Thoracic aorta (tissue), 2 donors: Measurements from ENCODE around the gene ZNF423. TPM values are rescaled to one million over a fixed set of nuclear protein-coding genes. Genes with fewer than 3 reads are reported as not detected.
A peak's percentile ranks its signal among the peaks of the same experiment; 100 is the strongest.

Source experiments
- ATAC-seq: fragments of 150-250 bp; one replicate; pipeline ENCODE4 v1.8.0; 2017; ENCODE audit warnings: low read depth; ENCODE audit not compliant: insufficient number of reproducible peaks, low FRiP score
- DNase-seq: peaks from one replicate; pipeline ENCODE4 v3.0.0-alpha.2; 2020; ENCODE audit warnings: low spot score
- H3K27ac ChIP-seq, 2 donors: fragments of 200-600 bp; sonication (generic); 1 replicate in 1 of 2; 2 replicates in 1 of 2; pipeline ENCODE4 v1.5.1; 2016; ENCODE audit warnings: mild to moderate bottlenecking in 2 of 2, moderate library complexity in 2 of 2
- H3K27me3 ChIP-seq: fragments of 200-600 bp; sonication (generic); replicated peaks from 2 replicates; pipeline ENCODE4 v1.6.0; 2016; ENCODE audit warnings: mild to moderate bottlenecking; ENCODE audit not compliant: insufficient read depth
- H3K36me3 ChIP-seq: fragments of 200-600 bp; sonication (generic); one replicate; pipeline ENCODE4 v1.5.1; 2016
- H3K4me1 ChIP-seq, 2 donors: fragments of 200-600 bp; sonication (generic); 1 replicate in 1 of 2; 2 replicates in 1 of 2; pipeline versions ENCODE4 v1.5.1 to v1.6.0; 2016; ENCODE audit warnings: low read depth in 2 of 2, mild to moderate bottlenecking in 1 of 2; ENCODE audit not compliant: control insufficient read depth in 1 of 2
- H3K4me3 ChIP-seq: fragments of 200-600 bp; sonication (generic); 2 replicates; pipeline ENCODE4 v1.5.1; 2016; ENCODE audit warnings: mild to moderate bottlenecking
- H3K9me3 ChIP-seq: fragments of 200-600 bp; sonication (generic); 2 replicates; pipeline ENCODE4 v1.5.1; 2016
- CTCF ChIP-seq: fragments of 200-600 bp; sonication (generic); IDR thresholded peaks from one replicate; pipeline ENCODE4 v1.5.1; 2019; ENCODE audit warnings: antibody characterized with exemption
- total RNA-seq, 2 donors: library from RNA; depleted of rRNA; stranded (reverse); fragments of >200 nt; gene quantifications; one replicate each; pipeline versions ENCODE4 v1.1.0 to v1.2.3, GENCODE V29; 2016

The ZNF423 gene
- total RNA-seq, 2 donors from 2014 or later, result 16.2 to 22.9 TPM

- H3K9me3 ChIP-seq, result no peaks in the 10 kb centered on the region
- H3K27ac ChIP-seq, result no peak overlapping the region
- H3K36me3 ChIP-seq, result no peaks in the 10 kb centered on the region
- ATAC-seq, result no peak
- H3K4me3 ChIP-seq, result no peak overlapping the region
- no peaks in the 10 kb centered on the region for H3K4me1 ChIP-seq
- TF ChIP-seq CTCF, result no peak
- H3K27me3 ChIP-seq, result no peaks in the 10 kb centered on the region
- DNase-seq, result no peak
Measured at GRCh38 chr16:49760815-49761214, 95.1 kb downstream of the ZNF423 start.

- ATAC-seq (no peak), DNase-seq (no peak)
- TF ChIP-seq CTCF, result no peak
- H3K4me3 ChIP-seq, result no peak overlapping the region
- H3K36me3 ChIP-seq, result no peaks in the 10 kb centered on the region
- H3K4me1 ChIP-seq, result peaks cover 9 to 14% of the 10 kb centered on the region in 2 donors
- no peaks in the 10 kb centered on the region for H3K9me3 ChIP-seq
- no peaks in the 10 kb centered on the region for H3K27me3 ChIP-seq
- H3K27ac ChIP-seq, result no peak overlapping the region
Measured at GRCh38 chr16:49757559-49758069, 98.3 kb downstream of the ZNF423 start.

- TF ChIP-seq CTCF, result no peak
- ATAC-seq (no peak), DNase-seq (no peak)
Measured at GRCh38 chr16:49756775-49757558, 98.9 kb downstream of the ZNF423 start.

GRCh38 chr16:49755716-49756505 is 100.0 kb downstream of the ZNF423 start:
- no peaks in the 10 kb centered on the region for H3K36me3 ChIP-seq
- peaks cover 9 to 14% of the 10 kb centered on the region in 2 donors for H3K4me1 ChIP-seq
- H3K27ac ChIP-seq, result no peak overlapping the region
- no peak overlapping the region for H3K4me3 ChIP-seq
- no peak for DNase-seq
- H3K27me3 ChIP-seq, result no peaks in the 10 kb centered on the region
- TF ChIP-seq CTCF, result no peak
- ATAC-seq, result no peak
- no peaks in the 10 kb centered on the region for H3K9me3 ChIP-seq

More at GRCh38 chr16:49756775-49757558, 98.9 kb downstream of the ZNF423 start:
- H3K36me3 ChIP-seq, result no peaks in the 10 kb centered on the region
- H3K4me1 ChIP-seq, result peaks cover 9 to 14% of the 10 kb centered on the region in 2 donors
- no peaks in the 10 kb centered on the region for H3K9me3 ChIP-seq
- H3K4me3 ChIP-seq, result no peak overlapping the region
- H3K27me3 ChIP-seq, result no peaks in the 10 kb centered on the region
- no peak overlapping the region for H3K27ac ChIP-seq

- peak overlapping the region; percentile 76 for H3K4me3 ChIP-seq
- TF ChIP-seq CTCF, result peak; percentile 55
- no peaks in the 10 kb centered on the region for H3K27me3 ChIP-seq
- H3K27ac ChIP-seq, result no peak overlapping the region
- DNase-seq, result no peak
- no peaks in the 10 kb centered on the region for H3K9me3 ChIP-seq
- H3K36me3 ChIP-seq, result no peaks in the 10 kb centered on the region
- H3K4me1 ChIP-seq, result peaks cover 9 to 14% of the 10 kb centered on the region in 2 donors
- no peak for ATAC-seq
Measured at GRCh38 chr16:49755313-49755620, 100.6 kb downstream of the ZNF423 start.
